Measurements from ENCODE around the gene G0S2.

The G0S2 gene

GRCh38 chr1:209648931-209649776, 26.1 kb upstream of the G0S2 start:
- DNase-seq (ENCODE audit: low read depth), result no peak

DNA sequence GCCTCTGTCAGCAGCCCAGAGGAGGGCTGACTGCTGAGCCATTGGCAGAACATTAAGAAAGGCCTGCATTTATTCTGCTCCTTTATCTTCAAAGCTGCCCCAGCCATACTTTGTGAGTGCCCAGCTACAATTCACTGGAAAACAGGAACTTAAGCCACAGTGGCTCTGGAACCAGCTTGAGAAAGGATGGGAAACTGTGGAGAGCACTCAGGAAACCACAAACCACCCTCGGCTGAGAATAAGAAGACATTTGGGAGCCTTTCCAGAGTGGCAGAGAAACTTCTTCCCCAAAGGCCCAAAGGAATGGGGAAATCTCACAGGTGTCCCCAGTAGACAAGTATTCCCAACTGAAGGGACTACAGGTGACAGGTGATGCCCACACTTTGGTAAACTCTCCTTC, 24.8 kb upstream of the G0S2 start:
- DNase-seq (ENCODE audit: low read depth), result no peak

GRCh38 chr1:209651138-209651587, 24.0 kb upstream of the G0S2 start:
- DNase-seq (ENCODE audit: low read depth), result peak; percentile 21

DNA sequence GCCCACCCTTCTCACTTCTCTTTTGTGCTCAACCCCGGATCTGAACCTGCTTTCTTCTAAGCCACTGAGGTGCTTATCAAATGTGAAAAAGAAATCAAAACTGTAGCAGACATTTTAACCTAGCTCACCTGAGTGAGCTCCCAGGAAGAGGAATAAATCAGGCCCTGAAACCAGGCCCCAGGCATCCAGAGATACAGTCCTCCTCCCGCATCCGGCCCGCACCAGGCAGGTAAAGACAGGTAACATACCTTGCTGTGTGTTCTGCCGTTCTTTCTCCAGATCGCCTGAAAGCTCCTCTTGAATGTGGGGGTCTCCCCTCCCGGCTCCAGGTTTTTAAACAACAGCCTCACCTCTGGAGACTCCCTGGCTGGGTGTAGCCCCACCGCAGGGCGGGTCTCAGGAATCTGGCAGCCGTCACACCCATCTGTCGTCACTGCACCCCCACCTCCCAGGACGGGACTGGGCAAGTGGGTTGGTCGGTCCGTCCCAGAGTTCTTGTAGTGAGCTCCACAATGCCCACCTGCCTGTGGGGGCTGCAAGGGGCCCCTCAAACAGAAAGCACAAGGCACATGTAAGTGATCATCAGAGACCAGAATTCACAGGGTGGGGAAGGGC, 23.0 kb upstream of the G0S2 start, which contains the start of gene LAMB3:
TSS of gene LAMB3 (minus strand) at position 305 of the 615 bp plus-strand sequence. CDS start 1,481 bp downstream, outside the sequence.
- DNase-seq (ENCODE audit: low read depth), result no peak

- DNase-seq (ENCODE audit: low read depth), result peak; percentile 32
Measured at GRCh38 chr1:209652873-209653401, 22.3 kb upstream of the G0S2 start.

DNA sequence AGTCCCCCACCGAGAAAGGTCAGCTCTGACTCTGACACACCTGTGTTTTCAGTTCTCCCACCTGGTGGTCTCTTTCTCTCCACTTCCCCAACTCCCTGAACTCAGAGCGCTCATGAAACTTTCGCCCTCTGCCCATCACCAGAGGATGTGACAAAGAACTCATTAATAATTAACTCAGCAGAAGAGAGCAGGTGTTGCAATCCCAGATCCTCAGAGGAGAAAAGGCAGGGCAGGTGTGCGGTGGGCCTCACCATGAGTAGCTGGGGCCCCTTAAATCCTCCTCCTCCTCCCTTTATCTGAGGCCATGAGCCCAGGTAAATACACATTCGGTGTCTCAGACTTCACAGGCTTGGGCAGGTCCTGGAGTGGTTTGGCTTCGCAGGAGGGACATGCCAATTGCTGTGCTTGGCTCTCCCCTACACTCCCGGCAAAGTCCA, 21.3 kb upstream of the G0S2 start:
- DNase-seq (ENCODE audit: low read depth), result no peak

- DNase-seq (ENCODE audit: low read depth), result no peak
Measured at GRCh38 chr1:209655411-209656231, 19.6 kb upstream of the G0S2 start.

DNA sequence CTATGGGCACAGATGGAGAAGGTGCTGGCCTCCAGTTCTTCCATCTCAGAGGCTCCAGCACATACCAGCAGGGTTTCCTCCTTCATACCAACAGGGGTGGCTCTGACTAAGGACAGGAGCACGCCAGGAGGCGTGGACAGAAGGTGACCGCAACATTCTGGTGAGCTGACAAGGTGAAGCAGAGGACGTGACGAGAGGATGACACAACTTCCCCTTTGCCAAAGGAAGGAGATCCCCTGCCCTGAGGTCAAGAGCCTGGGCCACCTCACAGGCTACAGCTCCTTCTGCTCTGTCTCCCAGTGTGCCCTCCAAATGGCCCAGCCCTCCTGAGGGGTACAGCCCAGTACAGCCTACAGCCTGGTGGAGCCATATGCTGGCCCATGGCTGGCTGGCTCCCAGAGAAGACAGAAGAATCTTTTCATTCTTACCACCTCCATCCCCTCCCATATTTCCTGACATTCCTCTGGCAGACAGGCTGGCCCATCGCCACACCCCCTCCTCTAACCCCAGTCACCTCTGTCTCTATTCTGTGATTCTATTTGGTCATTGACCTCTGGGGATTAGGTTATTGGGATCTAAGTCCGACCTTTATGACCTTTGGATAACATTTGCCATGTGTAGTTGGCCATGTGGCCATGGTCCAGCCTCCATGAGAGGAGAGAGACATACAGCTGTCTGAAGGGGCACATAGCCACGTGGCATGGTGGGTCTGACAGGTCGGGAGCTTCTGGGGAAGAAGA, 17.9 kb upstream of the G0S2 start:
- no peak for DNase-seq (ENCODE audit: low read depth)

DNA sequence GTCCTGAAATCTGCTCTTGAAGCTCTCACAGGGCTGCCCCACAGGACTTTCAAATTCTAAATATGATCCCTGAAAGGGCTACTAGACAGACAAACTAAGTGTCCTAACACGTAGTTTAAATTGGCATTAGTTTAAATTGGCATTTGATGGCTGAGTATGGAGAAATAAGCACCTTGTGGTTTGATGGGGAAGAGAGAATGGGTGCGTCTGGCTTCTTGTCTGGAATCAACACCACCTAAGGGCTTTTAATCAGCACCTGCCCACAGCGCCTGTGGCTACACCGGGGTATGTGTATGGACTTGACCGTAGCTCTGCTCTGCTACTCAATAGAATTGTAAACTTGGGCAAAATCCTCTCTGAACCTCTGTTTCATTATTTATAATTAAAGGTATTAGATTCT, 17.3 kb upstream of the G0S2 start:
- no peak for DNase-seq (ENCODE audit: low read depth)

GRCh38 chr1:209659909-209660308, 15.3 kb upstream of the G0S2 start:
- no peak for DNase-seq (ENCODE audit: low read depth)

DNA sequence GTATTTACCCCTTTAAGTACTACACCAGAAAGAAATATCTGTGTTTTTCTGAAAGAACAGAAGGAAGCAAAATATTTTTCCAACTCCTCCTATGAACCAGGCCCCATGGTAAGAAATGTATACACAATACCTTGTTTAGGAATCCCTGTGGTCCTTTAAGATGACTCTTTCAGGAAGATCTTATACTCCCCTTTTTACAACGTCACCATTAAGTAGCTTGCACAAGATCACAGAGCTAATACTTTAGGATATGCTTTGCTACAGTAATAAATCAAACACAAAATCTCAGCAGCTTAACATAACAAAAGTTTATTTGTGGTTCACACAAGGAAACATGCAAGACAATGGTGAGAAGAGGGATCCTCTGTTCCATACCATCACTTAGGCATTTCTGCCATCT, 14.1 kb upstream of the G0S2 start:
- DNase-seq (ENCODE audit: low read depth), result no peak

GRCh38 chr1:209662879-209663327, 12.3 kb upstream of the G0S2 start:
- no peak for DNase-seq (ENCODE audit: low read depth)

DNA sequence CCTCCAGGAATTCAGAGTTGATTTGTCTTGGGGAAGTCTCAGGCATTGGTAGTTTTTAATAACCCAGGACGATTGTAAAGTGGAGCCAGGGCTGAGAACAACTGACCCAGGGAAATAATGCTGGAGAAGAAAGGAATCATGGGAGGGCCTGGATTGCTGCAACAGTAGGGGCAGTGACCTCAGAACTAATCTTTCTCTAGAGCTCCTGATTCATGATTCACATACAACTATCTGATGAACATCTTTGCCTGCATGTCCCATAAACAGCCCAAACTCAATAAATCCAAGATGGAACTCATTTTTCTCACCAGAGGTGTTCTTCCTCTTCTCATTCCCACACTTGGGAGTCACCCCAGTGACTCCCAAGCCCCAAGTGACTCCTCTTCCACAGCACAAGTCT, 8.1 kb upstream of the G0S2 start:
- DNase-seq (ENCODE audit: low read depth), result no peak

DNA sequence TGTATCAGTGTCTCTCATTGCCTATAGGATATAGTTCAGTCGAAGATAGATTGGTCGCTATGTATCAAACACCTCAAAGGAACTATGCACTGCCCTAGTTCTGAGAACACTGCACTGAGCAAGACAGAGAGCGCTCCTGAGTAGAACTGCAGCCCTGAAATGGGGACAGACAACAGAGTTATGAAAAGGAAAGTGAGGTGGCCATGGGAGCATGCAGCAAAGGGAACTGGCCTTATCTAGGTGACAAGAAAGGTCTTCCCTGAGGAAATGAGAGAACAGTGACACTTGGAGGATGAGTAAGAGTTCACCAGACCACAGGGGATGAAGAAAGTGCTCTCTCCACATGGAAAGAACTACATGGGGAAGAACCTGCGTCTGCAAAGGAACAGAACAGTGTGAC, 7.5 kb upstream of the G0S2 start:
- DNase-seq (ENCODE audit: low read depth), result no peak

DNA sequence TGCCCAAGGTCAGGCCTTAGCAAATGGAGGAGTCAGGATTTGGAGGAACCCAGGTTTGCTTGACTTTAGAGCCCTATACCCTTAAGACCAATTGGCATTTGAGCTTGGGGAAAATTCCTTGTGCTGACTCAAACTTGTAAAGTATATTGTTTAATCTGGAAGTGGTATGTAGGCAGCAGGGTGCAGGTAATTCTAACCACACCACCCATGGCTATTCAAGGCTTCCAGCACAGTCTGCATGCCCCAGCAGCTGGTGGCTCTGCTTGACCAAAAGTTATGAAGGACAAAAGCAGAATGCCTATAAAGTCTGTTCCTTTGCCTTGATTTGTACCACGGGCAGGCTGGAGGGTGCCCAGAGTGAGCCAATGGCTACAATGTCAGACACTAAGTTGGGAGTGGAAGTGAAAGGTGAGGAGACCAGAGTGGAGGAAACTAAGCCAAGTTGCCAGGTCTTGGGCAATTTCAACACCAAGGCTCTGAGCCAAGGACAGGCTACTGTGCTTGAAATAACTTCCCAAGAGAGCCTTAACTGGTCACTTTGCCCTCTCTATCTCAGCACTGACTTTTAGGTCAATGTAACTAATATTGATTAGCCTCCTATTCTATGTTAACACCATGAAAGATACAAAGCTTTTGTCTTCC, 4.7 kb upstream of the G0S2 start:
- no peak for DNase-seq (ENCODE audit: low read depth)

- DNase-seq (ENCODE audit: low read depth), result no peak
Measured at GRCh38 chr1:209672705-209673630, 2.2 kb upstream of the G0S2 start.

- DNase-seq (ENCODE audit: low read depth), result no peak
Measured at GRCh38 chr1:209673631-209674417, 1.4 kb upstream of the G0S2 start.

DNA sequence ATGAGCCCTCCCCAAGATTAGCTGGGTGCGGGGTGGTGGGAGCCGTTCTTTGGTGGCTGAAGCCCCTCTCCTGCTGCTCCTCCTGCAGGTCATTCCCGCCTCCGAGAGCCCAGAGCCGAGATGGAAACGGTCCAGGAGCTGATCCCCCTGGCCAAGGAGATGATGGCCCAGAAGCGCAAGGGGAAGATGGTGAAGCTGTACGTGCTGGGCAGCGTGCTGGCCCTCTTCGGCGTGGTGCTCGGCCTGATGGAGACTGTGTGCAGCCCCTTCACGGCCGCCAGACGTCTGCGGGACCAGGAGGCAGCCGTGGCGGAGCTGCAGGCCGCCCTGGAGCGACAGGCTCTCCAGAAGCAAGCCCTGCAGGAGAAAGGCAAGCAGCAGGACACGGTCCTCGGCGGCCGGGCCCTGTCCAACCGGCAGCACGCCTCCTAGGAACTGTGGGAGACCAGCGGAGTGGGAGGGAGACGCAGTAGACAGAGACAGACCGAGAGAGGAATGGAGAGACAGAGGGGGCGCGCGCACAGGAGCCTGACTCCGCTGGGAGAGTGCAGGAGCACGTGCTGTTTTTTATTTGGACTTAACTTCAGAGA, 448 bp downstream of the G0S2 start:
- no peak for DNase-seq (ENCODE audit: low read depth)

Measured in stimulated activated CD4-positive, alpha-beta T cell treated with anti-CD3 and anti-CD28 coated beads, Interleukin-2, amount 100 ng/mL, for 4 hours (primary cell).